NOMO-1 treated with dmso at 0.1 percent for 144 hours (cell line): ENCODE measurements around the gene KRTAP3-1.

Source experiments
- DNase-seq: peaks from one replicate; lab custom pipeline; 2025; ENCODE audit not compliant: unreplicated experiment; lab: John Stamatoyannopoulos, UW

Gene KRTAP3-1

DNA sequence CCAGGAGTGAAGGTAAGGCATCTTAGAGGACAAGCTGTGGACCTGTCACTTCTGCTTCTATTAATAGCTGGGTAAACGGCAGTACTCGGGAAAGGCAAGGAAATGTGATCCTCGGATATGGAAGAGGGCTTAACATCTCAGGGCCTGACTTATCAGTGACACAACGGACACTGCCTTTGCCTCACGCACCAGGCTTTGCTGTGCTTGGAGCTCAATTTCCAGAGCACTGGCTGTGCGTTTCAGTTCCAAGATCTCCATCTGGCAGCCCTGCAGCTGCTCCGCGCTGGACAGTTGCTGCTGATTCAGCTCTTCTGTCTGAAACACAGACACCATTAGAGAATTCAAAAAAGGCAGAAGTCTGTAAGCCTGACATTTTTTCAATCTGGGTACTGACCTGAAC lies 28.3 kb downstream of the KRTAP3-1 start:
- DNase-seq = no peak

DNA sequence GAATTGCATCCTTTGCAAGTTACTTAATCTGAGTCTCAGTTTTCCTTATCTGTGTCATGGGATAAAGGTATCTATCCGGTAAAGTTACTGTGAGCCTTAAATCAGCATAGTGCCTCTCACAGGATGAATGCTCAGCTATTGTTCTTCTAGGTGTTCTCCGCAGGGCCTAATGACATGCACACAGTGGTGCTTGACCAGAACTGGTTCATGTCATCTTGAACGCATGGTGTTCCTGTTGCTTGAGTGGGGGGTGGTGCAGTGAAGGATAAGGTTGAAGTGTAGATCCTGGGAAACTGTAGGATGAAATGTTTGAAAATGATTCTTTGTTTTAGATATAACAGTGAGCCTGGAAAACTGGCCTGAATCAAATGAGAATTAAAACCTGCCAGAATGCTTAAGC lies 28.8 kb downstream of the KRTAP3-1 start:
- no peak for DNase-seq

DNA sequence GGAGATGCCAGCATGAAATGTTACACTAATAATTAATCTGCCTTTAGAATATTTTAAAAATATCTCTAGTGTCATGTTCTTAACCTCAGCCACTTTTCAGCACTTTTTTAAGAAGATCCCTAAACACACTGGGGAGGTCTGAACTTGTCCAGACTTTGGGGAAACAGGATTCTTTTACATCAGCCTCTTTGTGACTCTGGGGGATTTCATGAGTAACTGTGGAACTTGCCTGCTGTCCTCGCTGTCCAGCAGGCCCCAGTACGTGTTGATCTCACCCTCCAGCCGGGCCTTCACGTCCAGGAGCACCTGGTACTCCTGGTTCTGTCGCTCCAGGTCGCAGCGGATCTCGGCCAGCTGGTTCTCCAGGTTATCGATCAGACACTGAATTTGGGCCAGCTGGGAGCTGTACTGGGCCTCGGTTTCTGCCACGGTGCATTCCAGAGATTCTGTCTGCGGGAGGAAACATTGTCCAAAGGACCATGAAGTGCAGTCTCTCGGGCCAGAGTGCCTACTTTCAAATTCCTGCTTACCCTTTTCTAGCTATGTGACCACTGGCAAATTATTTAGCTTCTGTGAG lies 30.3 kb downstream of the KRTAP3-1 start:
- no peak for DNase-seq

DNA sequence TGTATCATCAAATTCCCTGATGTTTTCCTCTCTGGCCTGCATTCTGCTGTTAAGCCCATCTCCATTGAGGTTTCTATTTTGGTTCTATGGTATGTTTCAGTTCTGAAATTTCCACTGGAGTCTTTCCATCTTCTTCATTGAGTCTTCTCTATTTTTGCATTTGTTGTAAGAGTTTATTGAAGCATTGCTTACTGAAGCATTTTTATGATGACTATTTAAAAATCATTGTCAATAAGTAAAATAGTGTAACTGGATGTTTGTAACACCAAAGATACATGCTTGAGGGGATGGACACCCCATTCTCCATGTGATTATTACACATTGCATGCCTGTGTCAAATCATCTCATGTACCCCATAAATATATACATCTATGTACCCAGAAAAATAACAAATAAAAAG lies 33.4 kb downstream of the KRTAP3-1 start:
- DNase-seq = no peak

DNA sequence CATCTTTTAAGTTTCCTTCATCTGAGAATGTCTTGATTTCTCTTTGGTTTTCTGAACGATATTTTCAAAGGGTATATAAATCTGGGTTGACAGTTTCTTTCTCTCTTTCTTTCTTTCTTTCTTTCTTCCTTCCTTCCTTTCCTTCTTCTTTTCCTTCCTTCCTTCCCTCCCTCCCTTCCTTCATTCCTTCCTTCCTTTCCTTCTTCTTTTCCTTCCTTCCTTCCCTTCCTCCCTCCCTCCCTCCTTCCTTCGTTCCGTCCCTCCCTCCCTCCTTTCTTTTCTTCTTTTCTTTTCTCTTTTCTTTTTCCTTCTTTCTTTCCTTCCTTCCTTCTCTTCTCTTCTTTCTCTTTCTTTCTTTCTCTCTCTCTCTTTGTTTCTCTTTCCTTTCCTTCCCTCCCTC lies 34.6 kb downstream of the KRTAP3-1 start:
- no peak for DNase-seq

DNA sequence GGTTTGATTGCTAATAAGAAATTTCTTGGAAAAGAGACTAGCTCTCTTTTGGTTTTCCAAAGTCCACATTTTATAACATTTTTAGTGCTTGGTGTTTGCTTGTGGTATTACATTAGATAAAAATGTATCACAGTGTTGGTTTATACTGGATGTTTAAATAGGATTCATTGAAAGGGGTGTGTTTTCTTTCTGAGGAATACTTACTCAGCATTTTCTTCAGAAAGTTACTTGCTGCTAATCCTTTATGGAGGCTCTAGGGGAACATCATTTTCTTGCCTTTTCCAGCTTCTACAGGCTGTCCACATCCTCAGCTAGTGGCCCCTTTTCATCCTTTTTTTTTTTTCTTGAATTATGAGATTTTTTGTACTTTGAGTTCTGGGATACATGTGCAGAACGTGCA lies 41.3 kb downstream of the KRTAP3-1 start:
- no peak for DNase-seq

DNA sequence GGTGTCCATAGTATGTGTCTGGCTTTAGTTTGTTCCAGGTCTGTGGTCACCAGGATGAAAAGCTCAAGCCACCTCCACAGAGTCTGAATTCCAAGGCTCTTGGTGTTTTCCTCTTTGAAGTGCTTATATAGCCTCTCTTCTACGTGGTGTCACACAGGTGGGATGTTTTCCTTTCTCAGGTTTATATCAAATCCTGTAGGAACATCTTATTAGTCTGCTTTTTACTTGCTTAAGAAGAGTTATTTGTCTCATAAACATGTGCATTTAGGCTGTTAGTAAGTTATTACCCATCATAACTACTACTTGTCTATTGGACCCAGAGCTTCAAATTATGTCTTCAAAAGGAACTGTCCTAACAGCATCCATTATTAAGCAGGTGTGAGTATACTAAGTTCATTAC lies 42.1 kb downstream of the KRTAP3-1 start, which contains the start of gene KRT39:
TSS of gene KRT39 (minus strand) at position 101 of the 400 bp plus-strand sequence. CDS start at position 9, 92 bp downstream.
- no peak for DNase-seq

DNA sequence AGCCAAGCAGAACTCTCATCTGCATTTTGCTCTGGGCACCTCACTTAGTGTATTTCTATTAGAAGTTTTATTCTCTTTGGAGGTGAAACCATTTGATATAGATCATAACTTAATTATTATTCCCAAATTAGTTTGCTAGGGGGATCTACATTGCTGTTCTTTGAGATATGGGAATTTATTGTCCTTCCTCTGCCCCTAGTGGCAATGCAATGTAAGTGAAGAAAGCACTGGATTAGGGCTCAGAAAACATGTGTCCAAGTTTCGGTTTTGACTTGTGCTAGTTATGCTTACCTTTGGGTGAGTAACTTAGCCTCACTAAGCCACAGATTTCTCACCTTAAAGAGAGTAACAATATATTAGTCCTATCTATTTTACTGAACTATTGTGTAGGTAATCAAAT lies 45.1 kb downstream of the KRTAP3-1 start:
- DNase-seq = no peak

DNA sequence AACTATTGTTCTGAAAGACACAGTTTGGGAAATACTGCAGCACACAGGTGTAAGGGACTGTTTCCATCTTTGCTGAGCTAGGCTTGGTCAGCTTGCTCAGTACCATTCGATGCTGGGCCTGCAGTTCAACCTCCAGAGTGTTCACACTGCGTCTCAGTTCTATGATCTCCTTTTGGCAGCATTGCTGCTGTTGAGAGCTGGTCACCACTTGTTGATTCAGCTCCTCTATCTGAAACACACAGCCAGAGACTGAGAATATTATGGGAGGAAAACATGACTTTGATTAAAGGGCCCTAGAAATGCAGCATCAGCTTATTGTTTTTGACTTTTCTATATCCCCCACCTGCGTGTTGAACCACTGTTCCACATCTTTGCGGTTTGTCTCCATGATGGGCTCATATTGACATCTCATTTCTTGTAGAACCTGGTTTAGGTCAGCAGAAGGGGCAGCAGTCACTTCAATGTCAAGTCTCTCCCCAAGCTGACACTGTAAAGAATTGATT lies 46.8 kb downstream of the KRTAP3-1 start:
- DNase-seq = no peak

DNA sequence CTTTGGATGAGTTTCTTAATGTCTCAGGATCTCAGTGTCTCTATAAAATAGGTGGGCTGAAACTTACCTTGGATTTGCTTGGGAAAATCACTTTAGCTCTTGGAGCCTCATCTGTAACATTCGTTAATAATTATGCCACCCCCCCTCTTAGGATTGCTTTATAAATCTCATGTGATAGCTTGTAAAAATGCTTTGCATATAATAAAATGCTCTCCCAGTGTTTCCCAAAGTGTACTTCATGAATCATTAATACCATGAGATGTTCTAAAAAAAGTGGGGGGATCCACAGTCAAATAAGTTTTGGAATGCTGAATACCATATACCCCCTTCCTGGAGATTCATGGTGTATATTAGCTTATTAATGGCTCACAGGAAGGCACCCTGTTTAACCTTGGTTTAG lies 47.3 kb downstream of the KRTAP3-1 start:
- DNase-seq = no peak

DNA sequence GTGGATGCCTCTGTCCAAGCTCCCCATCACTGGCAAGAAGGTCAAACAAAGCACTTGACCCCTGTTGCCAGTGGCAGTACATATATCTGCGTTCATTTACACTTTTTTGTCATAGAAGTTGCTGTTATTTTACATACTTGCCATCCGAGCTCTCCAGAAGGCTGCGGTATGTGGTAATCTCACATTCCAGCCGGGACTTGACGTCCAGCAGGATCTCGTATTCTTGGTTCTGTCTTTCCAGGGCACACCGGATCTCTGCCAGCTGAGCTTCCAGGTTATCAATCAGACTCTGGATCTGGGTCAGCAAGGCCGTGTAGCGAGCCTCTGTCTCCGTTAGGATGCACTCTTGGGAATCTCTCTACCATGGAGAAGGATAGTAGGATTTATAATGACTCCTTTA lies 48.8 kb downstream of the KRTAP3-1 start:
- DNase-seq = no peak
